WTC11 (cell line): ENCODE data around the gene FAM9A. TPM values are rescaled to one million over a fixed set of nuclear protein-coding genes. Genes with fewer than 3 reads are reported as not detected.
"Not testable (repeated sequence)": the region's sequence is repeated elsewhere in the genome, so short reads cannot be mapped to it uniquely, and the experiment has no call there.

ENCODE experiments used
- ATAC-seq: fragments of 200-7000 bp; cut with Tn5 transposase; 2 replicates; pipeline ENCODE4 v1.10.0; 2021; ENCODE audit warnings: mild to moderate bottlenecking, moderate library complexity
- CTCF ChIA-PET: fragments of 300-600 bp; sonication (Branson Sonifier 250); formaldehyde crosslinking; loops from one replicate; lab custom pipeline; 2021; ENCODE audit warnings: antibody characterized with exemption; lab: Charles Lee
- POLR2A ChIA-PET: fragments of 350-600 bp; sonication (Branson Sonifier 250); formaldehyde crosslinking; loops from one replicate; lab custom pipeline; 2021; ENCODE audit warnings: antibody characterized with exemption; lab: Charles Lee
- DNase-seq: peaks from one replicate; pipeline ENCODE4 v3.0.0; 2021; ENCODE audit warnings: low spot score
- H3K27ac Mint-ChIP-seq: 2 replicates; pipeline ENCODE4 v1.8.0; 2021; ENCODE audit warnings: mixed read lengths
- H3K27me3 Mint-ChIP-seq: 2 replicates; pipeline ENCODE4 v1.8.0; 2021; ENCODE audit warnings: low read depth, mild to moderate bottlenecking, moderate library complexity, mixed read lengths
- H3K36me3 Mint-ChIP-seq: 2 replicates; pipeline ENCODE4 v1.8.0; 2021; ENCODE audit warnings: mixed read lengths
- H3K4me1 Mint-ChIP-seq: 2 replicates; pipeline ENCODE4 v1.8.0; 2022; ENCODE audit warnings: mixed read lengths
- H3K4me3 Mint-ChIP-seq: 2 replicates; pipeline ENCODE4 v1.8.0; 2021; ENCODE audit warnings: mild to moderate bottlenecking, moderate library complexity, mixed read lengths
- H3K9me3 Mint-ChIP-seq: 2 replicates; pipeline ENCODE4 v1.8.0; 2021; ENCODE audit warnings: mixed read lengths
- CREB1 ChIP-seq: sonication (generic); formaldehyde crosslinking; IDR thresholded peaks from 2 replicates; pipeline ENCODE4 v1.8.0; 2023; ENCODE audit warnings: mild to moderate bottlenecking, missing genetic modification reagents
- CREM ChIP-seq: sonication (generic); formaldehyde crosslinking; IDR thresholded peaks from 2 replicates; pipeline ENCODE4 v1.8.1; 2022; ENCODE audit warnings: mild to moderate bottlenecking, missing genetic modification reagents, moderate library complexity
- CTCF ChIP-seq: fragments of 200-600 bp; IDR thresholded peaks from 2 replicates; pipeline ENCODE4 v1.8.0; 2022; ENCODE audit warnings: antibody characterized with exemption
- GABPB1 ChIP-seq: sonication (generic); formaldehyde crosslinking; IDR thresholded peaks from 2 replicates; pipeline ENCODE4 v1.8.1; 2023; ENCODE audit warnings: mild to moderate bottlenecking, missing genetic modification reagents
- HMGA2 ChIP-seq: fragments of 250-450 bp; sonication (Bioruptor Pico); IDR thresholded peaks from 2 replicates; pipeline ENCODE4 v1.4.0; 2021; ENCODE audit warnings: mild to moderate bottlenecking, moderate library complexity
- KAT7 ChIP-seq: sonication (generic); formaldehyde crosslinking; IDR thresholded peaks from 2 replicates; pipeline ENCODE4 v1.8.1; 2023; ENCODE audit warnings: missing genetic modification reagents, mild to moderate bottlenecking, borderline replicate concordance
- NR1H2 ChIP-seq: sonication (generic); formaldehyde crosslinking; IDR thresholded peaks from 2 replicates; pipeline ENCODE4 v1.9.0; 2021; ENCODE audit warnings: mild to moderate bottlenecking, moderate library complexity, missing genetic modification reagents
- OVOL2 ChIP-seq: fragments of 250-450 bp; sonication (Bioruptor Pico); IDR thresholded peaks from 2 replicates; pipeline ENCODE4 v1.9.0; 2021; ENCODE audit warnings: mild to moderate bottlenecking, borderline replicate concordance
- PREB ChIP-seq: sonication (generic); formaldehyde crosslinking; IDR thresholded peaks from 2 replicates; pipeline ENCODE4 v1.8.1; 2022; ENCODE audit warnings: mild to moderate bottlenecking, missing genetic modification reagents, moderate library complexity, borderline replicate concordance
- TP53 ChIP-seq: sonication (generic); formaldehyde crosslinking; IDR thresholded peaks from 2 replicates; pipeline ENCODE4 v1.8.1; 2023; ENCODE audit warnings: mild to moderate bottlenecking, missing genetic modification reagents
- ZNF138 ChIP-seq: sonication (generic); formaldehyde crosslinking; conservative IDR thresholded peaks from 2 replicates; pipeline ENCODE4 v1.8.1; 2022; ENCODE audit warnings: mild to moderate bottlenecking, moderate library complexity, missing genetic modification reagents
- ZNF219 ChIP-seq: sonication (generic); formaldehyde crosslinking; IDR thresholded peaks from 2 replicates; pipeline ENCODE4 v1.8.0; 2023; ENCODE audit warnings: missing genetic modification reagents, mild to moderate bottlenecking, borderline replicate concordance
- ZNF425 ChIP-seq: fragments of 250-450 bp; sonication (Bioruptor Pico); conservative IDR thresholded peaks from 2 replicates; pipeline ENCODE4 v1.9.0; 2021; ENCODE audit warnings: mild to moderate bottlenecking
- ZSCAN18 ChIP-seq: fragments of 250-450 bp; sonication (Bioruptor Pico); IDR thresholded peaks from 2 replicates; pipeline ENCODE4 v2.1.2; 2022; ENCODE audit warnings: mild to moderate bottlenecking, moderate library complexity
- total RNA-seq: library from RNA; stranded (reverse); gene quantifications from 3 replicates; pipeline ENCODE4 v1.2.3, GENCODE V29; 2021
- TF ChIP-seq, protein P1 (sequence below): sonication (generic); formaldehyde crosslinking; conservative IDR thresholded peaks from 2 replicates; pipeline ENCODE4 v1.8.1; 2023; ENCODE audit warnings: mild to moderate bottlenecking, low read depth, missing genetic modification reagents, moderate library complexity
- TF ChIP-seq, protein P2 (sequence below): sonication (generic); formaldehyde crosslinking; IDR thresholded peaks from 2 replicates; pipeline ENCODE4 v1.8.0; 2022; ENCODE audit warnings: mild to moderate bottlenecking, missing genetic modification reagents
- TF ChIP-seq, protein P3 (sequence below): fragments of 250-450 bp; sonication (Bioruptor Pico); IDR thresholded peaks from 2 replicates; pipeline ENCODE4 v1.9.0; 2021; ENCODE audit warnings: moderate library complexity, mild to moderate bottlenecking, inconsistent platforms, borderline replicate concordance

Gene FAM9A
- total RNA-seq, 1 experiment from 2014 or later = not detected

DNA sequence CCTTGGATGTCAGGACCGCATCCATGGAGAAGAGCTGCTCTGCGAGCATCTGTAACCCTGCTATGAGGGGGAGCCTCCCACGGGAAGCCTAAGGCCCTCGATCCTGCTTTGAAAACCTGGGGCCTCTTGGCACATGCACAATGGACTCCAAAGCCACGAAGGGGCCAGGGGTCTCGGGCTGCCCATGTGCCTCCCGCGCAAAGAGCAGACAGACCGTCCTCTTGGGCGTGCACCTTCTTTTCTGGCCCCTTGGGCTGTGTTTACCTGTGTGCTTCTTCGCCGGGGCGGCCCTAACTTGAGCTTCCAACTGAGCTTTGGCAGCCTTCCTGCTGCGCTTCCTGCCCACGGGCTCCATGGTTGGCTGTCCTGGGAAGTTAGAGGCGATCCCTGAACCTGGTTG lies 2.5 kb downstream of the FAM9A start:
- H3K9me3 Mint-ChIP-seq, H3K4me1 Mint-ChIP-seq, ATAC-seq, H3K27ac Mint-ChIP-seq, DNase-seq, H3K27me3 Mint-ChIP-seq, POLR2A ChIA-PET, H3K36me3 Mint-ChIP-seq, H3K4me3 Mint-ChIP-seq, CTCF ChIA-PET: not testable (repeated sequence)

DNA sequence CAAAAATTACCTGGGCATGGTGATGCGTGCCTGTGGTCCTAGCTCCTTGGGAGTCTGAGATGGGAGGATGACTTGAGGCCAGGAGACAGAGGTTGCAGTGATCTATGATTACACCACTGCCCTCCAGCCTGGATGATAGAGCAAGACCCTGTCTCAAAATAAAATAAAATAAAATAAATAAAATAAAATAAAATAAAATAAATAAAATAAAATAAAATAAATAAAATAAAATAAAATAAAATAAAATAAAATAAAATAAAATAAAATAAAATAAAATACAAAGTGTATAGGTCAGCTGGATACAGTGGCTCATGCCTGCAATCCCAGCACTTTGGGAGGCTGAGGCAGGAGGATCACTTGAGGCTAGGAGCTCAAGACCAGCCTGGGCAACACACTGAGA lies 14.1 kb downstream of the FAM9A start:
- H3K27me3 Mint-ChIP-seq, H3K9me3 Mint-ChIP-seq, H3K27ac Mint-ChIP-seq, H3K4me3 Mint-ChIP-seq, POLR2A ChIA-PET, ATAC-seq, CTCF ChIA-PET, DNase-seq, H3K36me3 Mint-ChIP-seq: not testable (repeated sequence)
- H3K4me1 Mint-ChIP-seq = peaks cover 12% of the 10 kb centered on the region
- peak; percentile 92; the same call in 1 of the 2 replicates for TF ChIP-seq HMGA2 (CRISPR knock-in tag)

DNA sequence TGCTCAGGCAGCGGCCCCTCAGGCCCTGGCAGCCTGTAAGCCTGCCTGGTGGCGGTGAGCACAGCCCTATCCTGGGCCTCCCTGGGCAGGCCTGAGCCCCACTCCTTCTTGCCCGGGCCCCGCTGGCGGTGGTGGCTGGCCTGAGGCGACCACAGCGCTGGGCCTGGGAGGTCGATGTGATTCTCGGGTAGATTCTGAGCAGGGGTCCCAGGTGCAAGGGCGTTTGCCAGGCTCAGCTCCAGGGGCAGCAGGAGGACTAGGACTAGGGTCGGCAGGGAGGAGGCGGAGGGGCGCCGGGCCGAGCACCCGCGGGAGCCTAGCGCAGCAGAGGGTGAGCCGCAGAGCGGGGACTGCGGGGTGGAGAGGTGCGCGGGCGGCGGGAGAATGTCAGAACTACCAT lies 17.0 kb downstream of the FAM9A start:
- peak; percentile 15; the same call in 1 of the 2 replicates for ATAC-seq
- Mint-ChIP-seq H3K27me3 (no peaks in the 10 kb centered on the region), H3K36me3 (no peaks in the 10 kb centered on the region), H3K27ac (no peak overlapping the region), H3K4me3 (no peak overlapping the region)
- DNase-seq = no peak
- TF ChIP-seq KAT7 (CRISPR knock-in tag) (no peak), NR1H2 (no peak), PREB (CRISPR knock-in tag) (no peak), CREB1 (CRISPR knock-in tag) (no peak), ZSCAN18 (CRISPR knock-in tag) (no peak), ZNF138 (no peak), CTCF (no peak)
- TF ChIP-seq, protein P1, sequence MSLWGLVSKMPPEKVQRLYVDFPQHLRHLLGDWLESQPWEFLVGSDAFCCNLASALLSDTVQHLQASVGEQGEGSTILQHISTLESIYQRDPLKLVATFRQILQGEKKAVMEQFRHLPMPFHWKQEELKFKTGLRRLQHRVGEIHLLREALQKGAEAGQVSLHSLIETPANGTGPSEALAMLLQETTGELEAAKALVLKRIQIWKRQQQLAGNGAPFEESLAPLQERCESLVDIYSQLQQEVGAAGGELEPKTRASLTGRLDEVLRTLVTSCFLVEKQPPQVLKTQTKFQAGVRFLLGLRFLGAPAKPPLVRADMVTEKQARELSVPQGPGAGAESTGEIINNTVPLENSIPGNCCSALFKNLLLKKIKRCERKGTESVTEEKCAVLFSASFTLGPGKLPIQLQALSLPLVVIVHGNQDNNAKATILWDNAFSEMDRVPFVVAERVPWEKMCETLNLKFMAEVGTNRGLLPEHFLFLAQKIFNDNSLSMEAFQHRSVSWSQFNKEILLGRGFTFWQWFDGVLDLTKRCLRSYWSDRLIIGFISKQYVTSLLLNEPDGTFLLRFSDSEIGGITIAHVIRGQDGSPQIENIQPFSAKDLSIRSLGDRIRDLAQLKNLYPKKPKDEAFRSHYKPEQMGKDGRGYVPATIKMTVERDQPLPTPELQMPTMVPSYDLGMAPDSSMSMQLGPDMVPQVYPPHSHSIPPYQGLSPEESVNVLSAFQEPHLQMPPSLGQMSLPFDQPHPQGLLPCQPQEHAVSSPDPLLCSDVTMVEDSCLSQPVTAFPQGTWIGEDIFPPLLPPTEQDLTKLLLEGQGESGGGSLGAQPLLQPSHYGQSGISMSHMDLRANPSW (CRISPR knock-in tag) = no peak
- TF ChIP-seq, all 79 proteins: peak for 0
- Mint-ChIP-seq H3K4me1 (peaks cover 18% of the 10 kb centered on the region), H3K9me3 (no peaks in the 10 kb centered on the region)
- ChIA-PET CTCF (interaction anchor here (1.9 kb wide), 1 partner anchor 95 kb away, joined by 5 read pairs; no protein-coding TSS in a partner anchor), POLR2A (no interaction called here)

- Mint-ChIP-seq H3K9me3 (no peaks in the 10 kb centered on the region), H3K4me3 (no peak overlapping the region), H3K36me3 (no peaks in the 10 kb centered on the region), H3K27me3 (no peaks in the 10 kb centered on the region), H3K27ac (no peak overlapping the region), H3K4me1 (peaks cover 18% of the 10 kb centered on the region)
- CTCF ChIA-PET = interaction anchor here (0.9 to 1.9 kb wide), 3 partner anchors 21 to 96 kb away, joined by 4 to 5 read pairs (median 4); no protein-coding TSS in a partner anchor
- ATAC-seq = no peak; the same call in 1 of the 2 replicates
- DNase-seq = no peak
- POLR2A ChIA-PET = no interaction called here
- TF ChIP-seq GABPB1 (no peak), OVOL2 (no peak), CREM (no peak), TP53 (no peak), ZNF425 (CRISPR knock-in tag) (no peak), ZNF219 (no peak)
- TF ChIP-seq, protein P2, sequence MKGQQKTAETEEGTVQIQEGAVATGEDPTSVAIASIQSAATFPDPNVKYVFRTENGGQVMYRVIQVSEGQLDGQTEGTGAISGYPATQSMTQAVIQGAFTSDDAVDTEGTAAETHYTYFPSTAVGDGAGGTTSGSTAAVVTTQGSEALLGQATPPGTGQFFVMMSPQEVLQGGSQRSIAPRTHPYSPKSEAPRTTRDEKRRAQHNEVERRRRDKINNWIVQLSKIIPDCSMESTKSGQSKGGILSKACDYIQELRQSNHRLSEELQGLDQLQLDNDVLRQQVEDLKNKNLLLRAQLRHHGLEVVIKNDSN = no peak
- TF ChIP-seq, protein P3, sequence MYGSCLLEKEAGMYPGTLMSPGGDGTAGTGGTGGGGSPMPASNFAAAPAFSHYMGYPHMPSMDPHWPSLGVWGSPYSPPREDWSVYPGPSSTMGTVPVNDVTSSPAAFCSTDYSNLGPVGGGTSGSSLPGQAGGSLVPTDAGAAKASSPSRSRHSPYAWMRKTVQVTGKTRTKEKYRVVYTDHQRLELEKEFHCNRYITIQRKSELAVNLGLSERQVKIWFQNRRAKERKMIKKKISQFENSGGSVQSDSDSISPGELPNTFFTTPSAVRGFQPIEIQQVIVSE (CRISPR knock-in tag) = no peak
Observed at GRCh38 chrX:8783714-8784098, 17.5 kb downstream of the FAM9A start.
